OCI-LY3 (cell line): ENCODE results near the gene GALR3.

ENCODE experiments used
- CTCF ChIP-seq: fragments of 200-600, 300-600 bp; sonication (generic); IDR thresholded peaks from 2 replicates; pipeline ENCODE4 v1.5.1; 2014; ENCODE audit warnings: antibody characterized with exemption, low read length, low read depth
- EZH2phosphoT487 ChIP-seq: fragments of 200-600 bp; shearing (Covaris generic); IDR thresholded peaks from 2 replicates; pipeline ENCODE4 v1.6.1; 2018; ENCODE audit warnings: antibody characterized with exemption, mixed run types, low read depth

DNA sequence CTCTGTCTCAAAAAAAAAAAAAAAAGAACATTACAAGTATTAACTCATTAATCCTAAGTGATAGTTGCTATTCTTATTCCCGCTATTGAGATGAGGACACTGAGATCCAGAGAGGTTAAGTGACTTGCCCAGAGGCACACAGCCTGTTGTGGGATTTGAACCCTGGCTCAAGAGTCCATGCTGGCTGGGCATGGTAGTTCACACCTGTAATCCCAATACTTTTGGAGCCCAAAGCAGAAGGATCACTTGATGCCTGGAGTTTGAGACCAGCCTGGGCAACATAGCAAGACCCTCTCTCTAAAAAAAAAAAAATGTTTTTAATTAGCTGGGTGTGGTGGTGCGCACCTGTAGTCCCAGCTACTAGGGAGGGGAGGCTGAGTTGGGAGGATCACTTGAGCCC, 11.3 kb upstream of the GALR3 start:
- TF ChIP-seq CTCF: no peak
- TF ChIP-seq EZH2phosphoT487: no peak
